NB4 (cell line): ENCODE data around the gene ACTR3C.
"Not testable (repeated sequence)": the region's sequence is repeated elsewhere in the genome, so short reads cannot be mapped to it uniquely, and the experiment has no call there.

ENCODE experiments used
- CTCF ChIP-seq: IDR thresholded peaks from one replicate; pipeline ENCODE4 v1.5.1; 2012; ENCODE audit warnings: low read depth, low read length
- MAX ChIP-seq: IDR thresholded peaks from 2 replicates; pipeline ENCODE4 v1.6.1; 2011; ENCODE audit warnings: low read depth, low read length
- MYC ChIP-seq: IDR thresholded peaks from 2 replicates; pipeline ENCODE4 v1.6.1; 2011; ENCODE audit warnings: low read depth, low read length
- POLR2A ChIP-seq: IDR thresholded peaks from 2 replicates; pipeline ENCODE4 v1.6.1; 2011; ENCODE audit warnings: mild to moderate bottlenecking; ENCODE audit not compliant: insufficient read length; ENCODE audit errors: extremely low read depth

- not testable (repeated sequence) for TF ChIP-seq CTCF, POLR2A, MAX, MYC
Observed at GRCh38 chr7:150222083-150222972, 101.0 kb downstream of the ACTR3C start.
